K562 (cell line): ENCODE measurements around the gene DNAH1. TPM values are rescaled to one million over a fixed set of nuclear protein-coding genes. Genes with fewer than 3 reads are reported as not detected.

Source experiments
- ATAC-seq: fragments of 200-7000 bp; cut with Tn5 transposase; 3 replicates; pipeline ENCODE4 v1.9.1; 2020; ENCODE audit warnings: moderate library complexity
- BruUV-seq: library from RNA; stranded (reverse); fragments of 400-500 nt; replicated peaks from 2 replicates; lab custom pipeline; 2021; lab: Mats Ljungman, UMichigan
- CTCF ChIA-PET: fragments of 300-600 bp; formaldehyde crosslinking; extraction: SDS; loops from one replicate; lab custom pipeline; 2021; ENCODE audit warnings: low intra/inter-chr PET ratio; lab: Yijun Ruan, JAX
- POLR2A ChIA-PET: fragments of 300-600, 350-650 bp; sonication (Branson Sonifier 250); formaldehyde crosslinking; extraction: SDS; loops from one replicate; lab custom pipeline; 2021; ENCODE audit warnings: antibody characterized with exemption, inconsistent platforms; lab: Yijun Ruan, JAX
- DNase-seq, 4 experiments: peaks; one replicate each; pipeline versions ENCODE4 v3.0.0 to v3.0.0-alpha.2; 2011 to 2018; ENCODE audit warnings: low spot score in 3 of 4, mixed read lengths in 3 of 4; ENCODE audit errors: extremely low read depth in 1 of 4
- FAIRE-seq: peaks from 2 replicates; lab custom pipeline; 2011; peaks lifted over from hg19 to GRCh38; lab: Jason Lieb, UNC
- H2AFZ ChIP-seq: 2 replicates; pipeline ENCODE4 v1.6.0; 2011; ENCODE audit warnings: low read depth, low read length, control low read depth, inconsistent platforms
- H3K27ac ChIP-seq: fragments of 200-600 bp; 3 replicates; pipeline ENCODE4 v1.8.0; 2011; ENCODE audit warnings: low read depth, mild to moderate bottlenecking, control low read depth, inconsistent platforms, low read length, moderate library complexity, mixed read lengths; ENCODE audit errors: extremely low read depth
- H3K27me3 ChIP-seq, 2 experiments: fragments of 300-600 bp in 1 of 2; 2 replicates in 1 of 2; 3 replicates in 1 of 2; pipeline versions ENCODE4 v1.6.0 to v1.8.0; 2011; ENCODE audit warnings: inconsistent platforms in 2 of 2, low read length in 2 of 2, mild to moderate bottlenecking in 1 of 2, mixed read lengths in 1 of 2, moderate library complexity in 1 of 2; ENCODE audit not compliant: control insufficient read depth in 2 of 2, insufficient read depth in 2 of 2
- H3K36me3 ChIP-seq: fragments of 300-600 bp; 3 replicates; pipeline ENCODE4 v1.8.0; 2011; ENCODE audit warnings: mild to moderate bottlenecking, low read length, inconsistent platforms; ENCODE audit not compliant: control insufficient read depth, insufficient read depth
- H3K4me1 ChIP-seq, 2 experiments: fragments of 200-600 bp in 1 of 2; replicated peaks in 1 of 2; 2 replicates in 1 of 2; 3 replicates in 1 of 2; pipeline versions ENCODE4 v1.5.1 to v1.8.0; 2011; ENCODE audit warnings: inconsistent platforms in 2 of 2, low read length in 2 of 2, mild to moderate bottlenecking in 1 of 2, mixed read lengths in 1 of 2, moderate library complexity in 1 of 2; ENCODE audit not compliant: control insufficient read depth in 2 of 2, insufficient read depth in 2 of 2
- H3K4me2 ChIP-seq: 2 replicates; pipeline ENCODE4 v1.6.1; 2011; ENCODE audit warnings: low read length, control low read depth, inconsistent platforms, mixed read lengths; ENCODE audit not compliant: insufficient read depth
- H3K4me3 ChIP-seq: fragments of 200-600 bp; sonication (generic), shearing (Covaris generic); 2 replicates; pipeline ENCODE4 v1.5.1; 2016; ENCODE audit warnings: control low read depth, inconsistent platforms
- H3K79me2 ChIP-seq: fragments of 200-600 bp; 3 replicates; pipeline ENCODE4 v1.8.0; 2011; ENCODE audit warnings: low read length, inconsistent platforms; ENCODE audit not compliant: control insufficient read depth, insufficient read depth
- H3K9ac ChIP-seq, 2 experiments: 2 replicates each; pipeline versions ENCODE4 v1.6.0 to v1.6.1; 2011; ENCODE audit warnings: low read depth in 2 of 2, low read length in 2 of 2, control low read depth in 1 of 2, inconsistent platforms in 1 of 2, mild to moderate bottlenecking in 1 of 2, mixed read lengths in 1 of 2; ENCODE audit not compliant: insufficient read depth in 1 of 2
- H3K9me1 ChIP-seq: one replicate; pipeline ENCODE4 v1.6.0; 2011; ENCODE audit warnings: inconsistent platforms, mild to moderate bottlenecking, low read length, moderate library complexity; ENCODE audit not compliant: control insufficient read depth, insufficient read depth
- H3K9me3 ChIP-seq: replicated peaks from 2 replicates; pipeline ENCODE4 v1.5.1; 2011; ENCODE audit warnings: low read depth, low read length, inconsistent platforms; ENCODE audit not compliant: control insufficient read depth, insufficient read depth
- H4K20me1 ChIP-seq: replicated peaks from 2 replicates; pipeline ENCODE4 v1.6.1; 2011; ENCODE audit warnings: low read length, inconsistent platforms, mixed read lengths; ENCODE audit not compliant: control insufficient read depth, insufficient read depth
- CTCFL ChIP-seq: IDR thresholded peaks from 2 replicates; pipeline ENCODE4 v1.6.1; 2011; ENCODE audit warnings: borderline replicate concordance, low read depth, mild to moderate bottlenecking, moderate library complexity, low read length; ENCODE audit not compliant: insufficient read depth, poor library complexity, severe bottlenecking
- CXXC5 ChIP-seq: fragments of 250-450 bp; sonication (Bioruptor Pico); IDR thresholded peaks from 2 replicates; pipeline ENCODE4 v1.8.0; 2022; ENCODE audit warnings: inconsistent platforms, mild to moderate bottlenecking, moderate library complexity
- DPF2 ChIP-seq: fragments of 450-650 bp; IDR thresholded peaks from 2 replicates; pipeline ENCODE4 v1.6.1; 2016
- ELF1 ChIP-seq: fragments of 200-800 bp; sonication (Bioruptor generic); IDR thresholded peaks from 2 replicates; pipeline ENCODE4 v1.6.1; 2016; ENCODE audit warnings: missing genetic modification characterization, missing compliant biosample characterization
- GATAD2A ChIP-seq: fragments of 450-650 bp; IDR thresholded peaks from 2 replicates; pipeline ENCODE4 v1.6.1; 2017
- JUN ChIP-seq, 2 experiments: sonication (generic) in 1 of 2; formaldehyde crosslinking in 1 of 2; IDR thresholded peaks; 2 replicates each; pipeline versions ENCODE4 v1.6.1 to v1.8.0; 2012 to 2022; ENCODE audit warnings: borderline replicate concordance in 2 of 2, mild to moderate bottlenecking in 2 of 2, improper control_type of control experiment in 1 of 2, low read depth in 1 of 2, low read length in 1 of 2, missing genetic modification reagents in 1 of 2
- SMAD1 ChIP-seq: fragments of 150-350 bp; IDR thresholded peaks from 2 replicates; pipeline ENCODE4 v1.6.1; 2014; ENCODE audit warnings: low read length, low read depth; ENCODE audit not compliant: partially characterized antibody
- VEZF1 ChIP-seq: fragments of 200-800 bp; sonication (Bioruptor generic); IDR thresholded peaks from 2 replicates; pipeline ENCODE4 v1.6.1; 2017; ENCODE audit warnings: missing genetic modification characterization, missing compliant biosample characterization
- XRCC4 ChIP-seq: IDR thresholded peaks from one replicate; pipeline ENCODE4 v1.6.1; 2011; ENCODE audit not compliant: insufficient read depth, insufficient read length; ENCODE audit errors: extremely low read depth
- ZBTB33 ChIP-seq: sonication (generic); formaldehyde crosslinking; IDR thresholded peaks from 2 replicates; pipeline ENCODE4 v1.8.1; 2023; ENCODE audit warnings: mild to moderate bottlenecking, missing genetic modification reagents
- ZFX ChIP-seq: sonication (generic); formaldehyde crosslinking; IDR thresholded peaks from 2 replicates; pipeline ENCODE4 v1.8.0; 2022; ENCODE audit warnings: mild to moderate bottlenecking, missing genetic modification reagents, moderate library complexity
- ZNF24 ChIP-seq: fragments of 450-650 bp; IDR thresholded peaks from 2 replicates; pipeline ENCODE4 v1.6.1; 2016
- ZNF384 ChIP-seq: IDR thresholded peaks from 2 replicates; pipeline ENCODE4 v1.6.1; 2012; ENCODE audit warnings: low read depth, low read length, improper control_type of control experiment
- WGBS: fragments of 100-300 bp; shearing (Covaris generic); methylation state at CpG from one replicate; pipeline ENCODE4 v1.1.6; 2016; ENCODE audit warnings: low coverage, mixed read lengths; ENCODE audit not compliant: insufficient coverage; ENCODE audit errors: missing lambda C conversion rate; 5-methylcytosine and 5-hydroxymethylcytosine counted together
- in situ Hi-C: fragments of 300-500 bp; cut with MboI; formaldehyde crosslinking; loops from 4 replicates; pipeline ENCODE4 v1.15.0; 2018; ENCODE audit warnings: inconsistent platforms, mixed read lengths
- intact Hi-C: fragments of 100-400 bp; cut with micrococcal nuclease; formaldehyde crosslinking; loops from 2 replicates; pipeline ENCODE4 v1.14.2; 2022
- polyA plus RNA-seq, 8 experiments: library from polyadenylated mRNA; depleted of rRNA in 4 of 8; stranded (reverse) in 5 of 8; unstranded in 3 of 8; fragments of >200 nt; fragmentation: Nextera tagmentation in 2 of 8; fragmentation: Illumina TruSeq in 1 of 8; extraction: Ambion mirVana in 2 of 8; extraction: Trizol in 1 of 8; gene quantifications; 2 replicates each; pipeline versions ENCODE4 v1.2.1 to v1.2.3, GENCODE V29; 2011 to 2014; ENCODE audit warnings: inconsistent platforms in 1 of 8, missing spikeins in 1 of 8
- total RNA-seq, 7 experiments: library from RNA; depleted of rRNA in 6 of 7; stranded (reverse); fragments of >200 nt in 6 of 7; fragmentation: Illumina TruSeq in 2 of 7; extraction: Trizol in 2 of 7; gene quantifications; 2 replicates each; pipeline versions ENCODE4 v1.2.1 to v1.2.3, GENCODE V29; 2011 to 2021; ENCODE audit warnings: low replicate concordance in 1 of 7

The DNAH1 gene
- total and polyA plus RNA-seq, 9 of the 15 experiments (the other 6 are each of a cell fraction or from before 2014, with no cell fraction given), result 0.04 to 0.84 (median 0.50) TPM

- Histone ChIP-seq H3K79me2 (peaks cover 62% of the 10 kb centered on the region), H3K4me2 (peak within 1 kb of the TSS; percentile 80), H3K4me1 (peaks cover 12 to 13% of the 10 kb centered on the region in 2 experiments; a peak in 4 of 5 replicates), H3K27me3 (no peaks in the 10 kb centered on the region), H2AFZ (peak within 1 kb of the TSS; percentile 77), H4K20me1 (peaks cover 13% of the 10 kb centered on the region; the same call in 1 of the 2 replicates), H3K9me3 (no peaks in the 10 kb centered on the region), H3K27ac (peak within 1 kb of the TSS; percentile 95), H3K9ac (peak within 1 kb of the TSS; percentile 95), H3K9me1 (no peaks in the 10 kb centered on the region), H3K4me3 (peak within 1 kb of the TSS; percentile 73), H3K36me3 (peaks cover 25% of the 10 kb centered on the region)
- WGBS, result 0% methylated on average over 6 of the region's 58 CpGs
- ChIA-PET CTCF (interaction anchor here (0.6 to 1.0 kb wide), 6 partner anchors 45 to 226 kb away, joined by 3 to 8 read pairs (median 4); no protein-coding TSS in a partner anchor), POLR2A (interaction anchor here (0.6 to 3.4 kb wide), 9 partner anchors 9 to 124 kb away, joined by 3 to 29 read pairs (median 5); partner anchors contain the start of genes GLYCTK and TLR9)
- in situ Hi-C loops, result no loop called here
- DNase-seq, result peak; percentile 87 to 93 (median 89)
- intact Hi-C loops, result loop anchor here (1.0 kb wide), 1 partner anchor 38 kb away; no protein-coding TSS in a partner anchor
- ATAC-seq, result peak; percentile 88
- no TSS peak for BruUV-seq
- peak; percentile 37 for FAIRE-seq
- TF ChIP-seq GATAD2A (0 out of 2 replicates have a peak, but pooled peaks have one; percentile 13), JUN (IDR thresholded peaks at IDR 0.05; ENCODE audit: borderline replicate concordance, low read depth, low read length) (peak; percentile 34; the same call in 1 of the 2 replicates), JUN (CRISPR knock-in tag; IDR thresholded peaks at IDR 0.05; ENCODE audit: borderline replicate concordance) (peak; percentile 77; the same call in 1 of the 2 replicates), ZNF384 (peak; percentile 81), ZNF24 (no peak), XRCC4 (no peak), CTCFL (peak; percentile 75), ELF1 (peak; percentile 30; the same call in 1 of the 2 replicates), ZBTB33 (CRISPR knock-in tag) (0 out of 2 replicates have a peak, but pooled peaks have one; percentile 48), SMAD1 (peak; percentile 24), ZFX (CRISPR knock-in tag) (peak; percentile 79), CXXC5 (CRISPR knock-in tag) (peak; percentile 74), DPF2 (peak; percentile 45; the same call in 1 of the 2 replicates), VEZF1 (CRISPR knock-in tag) (peak; percentile 90)
Measured at GRCh38 chr3:52278510-52279069, 37.5 kb upstream of the DNAH1 start, which contains the start of gene WDR82. TSS of gene WDR82 (minus strand) at chr3:52278649. CDS start at chr3:52278361, 288 bp downstream.
